Measurements from ENCODE around the gene PAPPA2.
A peak's percentile ranks its signal among the peaks of the same experiment; 100 is the strongest.

The PAPPA2 gene

DNA sequence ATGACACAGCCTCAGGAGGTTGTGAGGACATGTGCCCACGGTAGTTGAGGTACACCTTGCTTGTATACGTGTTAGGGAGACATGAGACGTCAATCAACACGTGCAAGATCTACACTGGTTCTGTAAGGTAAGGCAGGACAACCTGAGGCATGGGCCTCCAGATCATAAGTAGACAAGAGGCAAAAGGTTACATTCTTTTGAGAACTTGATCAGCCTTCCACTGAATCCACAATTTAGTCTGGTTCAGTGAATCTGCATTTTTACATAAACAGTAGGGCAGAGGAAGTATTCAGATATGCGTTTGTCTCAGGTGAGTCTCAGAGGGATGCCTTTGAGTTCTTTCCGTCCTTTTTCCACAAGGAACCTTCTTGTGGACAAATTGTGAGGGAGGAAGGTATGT lies 352.6 kb downstream of the PAPPA2 start:
- no peak for DNase-seq

DNA sequence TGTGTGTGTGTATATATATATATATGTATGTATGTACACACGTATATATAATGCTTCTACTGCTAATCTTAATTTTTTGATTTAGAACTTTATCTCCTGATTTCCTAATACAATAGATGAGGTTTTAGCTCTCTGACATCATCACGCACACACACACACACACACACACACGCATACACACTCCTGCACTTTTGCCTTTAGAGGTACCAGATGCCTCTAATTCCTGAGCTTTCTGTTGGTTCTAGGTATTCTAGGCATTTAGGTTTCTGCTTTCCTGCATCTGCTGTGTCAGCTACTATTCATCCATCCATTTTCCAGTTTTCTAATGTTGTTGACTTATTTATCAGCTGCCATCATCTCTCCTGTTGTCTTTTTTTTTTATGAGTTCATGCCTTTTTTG lies 353.3 kb downstream of the PAPPA2 start:
- DNase-seq = no peak

DNA sequence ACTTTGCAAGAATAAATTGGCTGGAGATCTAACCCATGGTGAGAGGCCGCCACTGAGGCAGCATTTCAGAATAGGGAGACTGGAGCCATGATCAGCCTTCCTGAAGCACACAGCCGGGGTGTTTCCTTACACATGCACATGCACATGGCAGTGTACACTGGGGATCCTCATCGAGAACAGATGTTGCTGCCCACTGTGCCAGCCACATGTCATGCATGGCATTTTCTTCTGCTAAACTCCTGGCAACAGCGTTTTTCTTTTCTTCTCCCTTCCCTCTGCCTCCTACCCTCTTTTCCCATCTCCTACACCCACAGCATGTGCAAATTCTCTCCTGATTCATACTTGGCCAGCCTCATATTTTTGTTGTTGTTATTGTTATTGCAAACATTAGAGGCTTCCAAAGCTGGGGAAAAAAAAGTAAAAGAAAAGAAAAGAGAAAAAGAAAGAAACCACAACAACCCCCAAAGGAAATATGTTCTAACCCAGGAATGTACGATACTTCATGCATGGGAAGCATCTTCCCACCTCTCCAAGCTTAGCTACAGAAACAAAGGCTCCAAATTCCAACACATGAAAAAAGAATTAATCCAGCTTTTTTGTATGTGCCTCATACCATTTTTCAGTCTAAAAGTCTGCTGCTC lies 357.5 kb downstream of the PAPPA2 start:
- no peak for DNase-seq

DNA sequence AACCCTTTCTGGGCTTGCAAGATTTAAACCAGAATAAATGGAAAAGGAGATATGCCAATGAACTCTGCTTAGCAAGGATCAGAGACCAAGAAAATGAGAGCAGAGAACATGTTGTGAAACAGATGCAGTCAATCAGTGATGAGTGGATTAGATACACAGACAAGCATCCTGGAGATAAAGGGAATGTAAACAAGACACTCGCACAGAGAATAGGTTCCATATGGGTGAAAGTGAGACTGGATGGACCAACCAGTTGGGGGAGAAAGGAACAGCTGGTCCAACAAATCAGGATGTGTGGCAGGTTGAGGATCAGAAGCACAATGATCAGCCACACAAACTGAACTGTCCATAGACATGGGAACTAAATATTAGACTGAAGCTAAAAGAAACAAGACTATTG lies 363.3 kb downstream of the PAPPA2 start:
- DNase-seq = no peak

DNA sequence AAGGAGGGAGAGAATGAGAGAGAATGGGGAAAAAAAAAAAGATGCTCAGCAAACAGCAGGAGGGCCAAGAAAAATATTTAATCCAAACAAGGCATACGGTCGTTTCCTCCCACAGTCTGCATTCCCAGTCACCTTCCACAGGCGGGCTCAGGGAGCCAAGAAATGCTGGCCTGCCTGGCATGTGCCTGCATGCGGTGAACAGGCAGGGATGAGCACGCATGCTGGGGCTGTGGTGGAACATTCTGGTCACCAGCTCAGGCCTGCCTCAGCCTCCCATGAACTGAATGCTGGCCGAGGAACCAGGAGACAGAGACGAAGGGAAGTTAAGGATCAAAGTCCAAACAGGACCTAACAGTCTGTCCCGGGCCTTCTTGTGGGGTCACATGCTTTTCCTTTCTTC lies 366.3 kb downstream of the PAPPA2 start:
- no peak for DNase-seq

DNA sequence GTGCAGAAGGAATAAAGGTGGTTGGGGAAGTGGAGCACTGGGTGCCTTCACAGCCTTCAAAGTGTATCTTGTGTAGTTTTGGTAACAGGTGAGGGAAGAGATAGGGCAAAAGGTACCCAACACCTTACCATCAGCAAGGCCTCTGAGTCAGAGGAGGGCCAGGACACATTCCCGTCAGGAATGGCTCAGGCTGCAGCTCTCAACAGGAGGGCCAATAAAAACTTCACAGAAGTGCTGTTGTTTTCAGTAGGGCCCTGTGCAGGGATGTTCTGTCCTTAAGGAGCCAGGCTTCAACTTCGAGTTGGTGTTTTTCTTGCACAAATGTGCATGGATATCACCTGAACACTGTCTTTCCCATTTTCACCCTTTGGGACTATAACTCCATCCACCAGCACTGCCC lies 368.2 kb downstream of the PAPPA2 start:
- no peak for DNase-seq

DNA sequence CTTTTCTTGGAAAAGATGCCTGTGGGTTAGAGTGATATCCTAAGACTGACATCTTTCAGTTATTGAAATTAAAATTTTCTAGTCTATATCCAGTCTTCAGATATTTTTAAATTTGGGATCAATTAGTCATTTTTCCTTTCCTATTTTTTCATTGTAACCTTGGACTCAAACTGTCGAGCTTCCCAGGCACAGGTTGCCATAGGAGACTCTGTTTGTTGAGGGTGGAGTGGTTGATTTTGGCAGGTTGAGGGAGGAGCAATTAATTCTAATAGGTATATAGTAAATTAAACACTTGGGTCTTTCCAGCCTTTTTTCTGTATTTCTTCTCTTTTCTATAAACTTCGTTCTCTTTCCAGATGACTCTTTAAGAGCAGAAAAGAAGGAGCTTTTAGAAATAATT lies 374.7 kb downstream of the PAPPA2 start:
- no peak for DNase-seq

DNA sequence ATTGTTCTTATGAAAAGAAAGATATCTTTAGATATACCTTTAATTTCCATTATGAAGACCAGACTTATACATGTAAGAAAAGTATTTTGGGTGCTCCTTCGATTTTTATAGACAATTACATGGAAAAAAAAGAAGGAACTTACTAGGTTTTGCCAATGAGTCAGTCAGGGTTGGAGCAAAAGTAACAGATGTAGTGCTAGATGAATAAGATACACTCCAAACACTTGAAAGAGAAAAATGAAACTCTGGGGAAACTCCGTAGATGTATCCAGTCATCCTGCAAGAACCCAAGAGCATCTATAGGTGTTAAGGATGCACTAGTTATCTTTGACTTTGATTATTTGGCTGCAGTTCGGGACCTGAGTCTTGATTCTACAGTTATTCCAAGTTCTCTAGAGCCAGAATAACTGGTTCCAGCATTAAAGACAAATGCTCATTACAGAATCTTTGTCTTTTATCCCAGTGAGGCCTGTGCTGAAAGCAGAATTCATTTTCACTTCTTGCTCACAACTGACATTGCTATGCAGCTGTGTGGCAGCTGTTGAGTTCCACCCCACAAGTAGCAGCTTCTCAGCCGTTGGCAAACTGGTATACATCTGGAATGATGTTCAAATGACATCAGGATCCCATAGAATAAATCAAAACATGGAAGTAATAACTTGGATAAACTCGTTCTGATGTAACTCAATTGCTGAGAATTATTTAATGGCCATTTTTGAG lies 375.5 kb downstream of the PAPPA2 start:
- DNase-seq = no peak

DNA sequence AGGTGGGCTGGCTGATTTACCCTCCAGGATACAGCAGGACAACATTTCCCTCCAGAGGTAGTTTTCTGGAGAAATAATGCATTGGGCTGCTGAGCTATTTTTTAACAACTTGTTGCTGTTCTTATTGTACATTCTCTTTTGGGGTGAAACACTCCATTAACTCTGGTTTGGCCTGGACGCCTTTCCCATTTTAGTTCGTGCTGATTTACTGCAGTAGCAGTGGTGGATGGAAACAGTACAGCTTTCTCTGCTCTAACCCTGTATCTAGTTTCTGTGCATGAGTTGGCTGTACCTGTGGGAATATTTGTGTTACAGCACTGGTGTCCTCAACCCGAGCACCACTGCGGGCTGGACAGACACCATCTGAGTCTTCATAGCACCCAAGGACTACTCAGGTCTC lies 376.2 kb downstream of the PAPPA2 start:
- DNase-seq = no peak

DNA sequence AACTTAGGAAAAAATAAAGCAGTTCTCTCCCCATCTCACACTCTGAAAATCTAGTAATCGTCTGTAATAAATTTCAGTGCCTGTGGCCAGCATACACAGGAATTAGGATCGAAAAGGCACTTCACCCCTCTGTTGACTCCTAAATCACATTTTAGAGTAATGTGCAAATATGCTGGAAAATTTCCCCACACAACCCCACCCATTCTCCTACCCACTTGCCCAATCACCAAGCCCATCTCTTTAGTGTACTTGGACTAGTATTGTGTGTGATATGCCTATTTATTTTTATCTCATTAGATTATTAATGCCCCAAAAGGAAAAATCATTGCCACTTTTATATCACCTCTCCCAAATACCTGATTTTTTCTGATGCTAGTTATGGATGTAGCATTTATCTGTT lies 378.3 kb downstream of the PAPPA2 start:
- no peak for DNase-seq

DNA sequence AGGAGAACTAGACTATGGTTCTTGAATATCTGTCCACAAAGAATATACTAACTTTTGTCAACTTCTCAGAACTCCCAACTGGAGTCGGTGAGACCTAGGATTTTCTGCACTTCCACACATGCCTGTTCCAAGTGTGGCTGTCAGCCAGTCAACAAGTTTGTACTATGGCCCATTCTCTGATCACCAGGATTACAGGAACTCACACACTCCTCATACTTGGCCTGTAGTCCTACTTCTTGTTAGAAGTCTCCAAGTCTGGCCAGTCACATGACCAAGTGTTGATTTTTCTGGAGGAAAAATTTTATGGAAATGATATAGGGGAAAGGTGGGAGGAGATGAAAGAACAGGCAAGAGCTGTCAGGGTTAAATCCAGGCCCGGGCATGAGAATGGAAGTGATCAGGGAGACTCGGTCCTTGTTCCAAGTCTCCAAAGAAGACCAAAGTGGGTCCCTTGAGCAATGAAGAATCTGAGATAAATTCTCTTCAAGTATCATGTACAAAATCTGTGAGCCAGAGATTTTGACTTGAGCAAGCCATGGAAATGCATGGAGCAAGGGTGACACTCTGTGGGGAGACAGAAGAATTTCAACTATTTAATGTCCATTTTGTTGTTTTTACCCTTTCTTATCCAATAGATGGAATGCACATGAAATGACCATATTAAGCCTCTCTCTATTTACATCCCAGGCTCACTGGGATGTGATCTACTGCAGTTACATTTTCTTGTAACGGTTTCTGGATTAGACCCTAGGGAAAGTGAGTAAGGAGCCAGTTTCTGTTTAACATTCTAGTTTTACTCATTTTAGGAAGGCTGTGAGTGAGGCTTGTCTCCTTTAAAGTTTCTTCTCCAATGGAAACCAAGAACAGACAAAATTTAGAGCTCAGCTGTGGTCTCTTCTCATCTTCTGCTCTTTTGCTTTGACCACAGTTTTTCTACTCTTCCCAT lies 380.6 kb downstream of the PAPPA2 start:
- DNase-seq = peak; percentile 74 to 88

DNA sequence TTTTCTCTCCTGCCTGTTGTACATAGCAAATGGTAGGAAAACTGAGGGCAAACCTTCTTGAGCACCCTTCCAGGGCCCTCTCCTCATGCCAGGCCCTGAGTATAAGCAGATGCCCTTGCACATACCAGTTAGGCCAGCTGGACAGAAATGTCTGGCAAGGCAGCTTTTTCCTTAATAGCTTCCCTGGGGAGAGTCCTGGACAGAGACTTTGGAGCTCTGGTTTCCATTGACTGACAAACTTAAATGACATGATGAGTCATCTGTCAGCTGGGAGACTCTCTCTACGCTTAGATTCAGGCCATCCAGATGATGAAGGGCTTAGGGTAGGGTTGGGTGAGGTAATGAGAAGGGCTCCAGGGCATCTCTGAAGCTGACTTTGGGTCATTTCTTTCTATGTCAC lies 384.1 kb downstream of the PAPPA2 start:
- DNase-seq = no peak

DNA sequence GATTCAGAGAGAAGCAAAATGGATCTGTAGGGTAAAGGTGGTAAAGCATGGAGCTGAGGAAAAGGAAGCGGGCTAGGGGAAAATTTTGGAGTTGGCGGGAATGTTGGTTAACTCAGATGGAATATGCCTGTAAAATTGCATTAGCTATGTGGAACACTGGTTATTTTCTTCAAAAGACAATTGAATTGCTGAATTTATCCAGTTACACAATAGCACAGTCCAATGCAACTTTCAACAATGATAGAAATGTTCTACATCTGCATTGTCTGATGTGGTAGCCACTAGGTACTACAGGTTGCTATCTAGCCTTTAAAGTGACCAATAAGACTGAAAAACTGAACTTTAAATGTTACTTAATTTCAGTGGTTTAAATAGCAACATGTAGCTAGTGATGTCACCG lies 386.3 kb downstream of the PAPPA2 start:
- no peak for DNase-seq

DNA sequence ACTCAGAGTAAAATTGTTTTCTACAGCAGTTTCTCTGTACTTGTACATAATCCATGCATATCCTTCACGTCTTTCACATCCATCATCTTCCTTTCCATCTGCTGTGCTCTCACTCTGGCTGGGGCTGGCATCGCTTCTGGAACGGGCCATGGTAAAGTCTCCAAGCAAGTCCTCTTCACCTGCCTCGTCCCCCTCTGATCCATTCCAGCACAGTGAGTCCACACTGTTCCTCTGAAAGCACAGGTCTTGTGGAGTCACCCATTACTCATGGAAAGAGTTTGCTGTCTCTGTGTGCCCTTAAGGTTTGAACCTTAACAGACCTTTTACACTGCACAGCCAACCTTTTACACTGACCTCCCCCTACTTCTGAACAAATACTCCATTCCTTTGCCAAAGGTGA lies 387.9 kb downstream of the PAPPA2 start:
- DNase-seq = no peak

DNA sequence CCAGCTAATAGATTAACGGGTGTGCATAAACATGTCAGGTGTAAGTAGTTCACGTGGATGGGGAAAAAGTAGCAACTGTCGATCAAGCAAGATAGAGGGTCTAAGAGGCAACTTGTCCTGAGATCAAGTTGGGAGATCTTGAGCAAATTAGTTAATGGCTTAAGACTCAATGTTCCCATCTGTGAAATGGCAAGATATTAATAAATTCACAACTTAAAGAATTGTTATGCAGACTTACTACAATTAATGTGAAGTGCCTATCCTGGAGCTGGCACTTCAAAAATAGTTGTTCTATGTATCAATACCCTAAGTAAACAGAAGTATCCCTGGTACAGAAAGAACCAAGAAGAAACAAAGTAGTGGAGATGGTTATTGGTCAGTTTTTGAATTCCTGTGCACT lies 389.1 kb downstream of the PAPPA2 start:
- no peak for DNase-seq

DNA sequence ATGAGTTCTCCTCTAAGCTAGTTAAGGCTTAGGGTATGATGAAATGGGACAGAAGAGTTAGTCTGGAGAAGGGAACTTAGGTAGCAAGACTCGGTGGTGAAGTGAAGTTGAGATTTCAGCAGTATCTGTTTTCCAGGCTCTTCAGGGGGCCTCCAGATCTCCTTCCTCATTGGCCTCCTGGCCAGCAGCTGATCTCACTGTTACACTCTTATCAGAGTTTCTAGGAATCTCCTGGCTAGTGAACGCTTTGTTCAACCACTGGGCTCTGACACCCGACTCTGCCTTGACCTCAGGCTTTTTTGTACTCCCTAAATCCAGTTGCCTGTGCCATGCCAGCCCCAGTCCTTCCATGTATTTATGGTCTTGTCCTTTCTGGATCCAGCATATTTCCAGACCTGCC lies 390.5 kb downstream of the PAPPA2 start:
- DNase-seq = no peak

DNA sequence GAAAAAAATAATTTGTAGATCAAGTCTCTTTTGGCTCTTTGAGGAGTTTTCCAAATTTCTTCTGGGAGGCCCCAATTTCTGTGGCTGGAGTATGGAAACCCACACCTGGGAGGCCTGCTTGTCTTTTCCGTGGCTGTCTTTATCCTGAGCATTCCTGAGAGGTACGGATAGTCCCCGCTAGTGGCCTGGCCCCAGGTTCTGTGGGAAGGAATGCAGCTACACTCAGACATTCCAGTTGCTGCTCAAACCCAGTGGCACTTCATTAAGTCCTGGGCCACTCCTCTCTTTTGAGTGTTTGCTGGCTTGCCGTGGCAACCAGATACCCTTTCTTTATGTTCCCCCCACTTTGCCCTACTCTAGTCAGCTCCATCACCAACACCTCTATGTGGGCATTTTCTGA lies 391.1 kb downstream of the PAPPA2 start:
- DNase-seq = no peak

DNA sequence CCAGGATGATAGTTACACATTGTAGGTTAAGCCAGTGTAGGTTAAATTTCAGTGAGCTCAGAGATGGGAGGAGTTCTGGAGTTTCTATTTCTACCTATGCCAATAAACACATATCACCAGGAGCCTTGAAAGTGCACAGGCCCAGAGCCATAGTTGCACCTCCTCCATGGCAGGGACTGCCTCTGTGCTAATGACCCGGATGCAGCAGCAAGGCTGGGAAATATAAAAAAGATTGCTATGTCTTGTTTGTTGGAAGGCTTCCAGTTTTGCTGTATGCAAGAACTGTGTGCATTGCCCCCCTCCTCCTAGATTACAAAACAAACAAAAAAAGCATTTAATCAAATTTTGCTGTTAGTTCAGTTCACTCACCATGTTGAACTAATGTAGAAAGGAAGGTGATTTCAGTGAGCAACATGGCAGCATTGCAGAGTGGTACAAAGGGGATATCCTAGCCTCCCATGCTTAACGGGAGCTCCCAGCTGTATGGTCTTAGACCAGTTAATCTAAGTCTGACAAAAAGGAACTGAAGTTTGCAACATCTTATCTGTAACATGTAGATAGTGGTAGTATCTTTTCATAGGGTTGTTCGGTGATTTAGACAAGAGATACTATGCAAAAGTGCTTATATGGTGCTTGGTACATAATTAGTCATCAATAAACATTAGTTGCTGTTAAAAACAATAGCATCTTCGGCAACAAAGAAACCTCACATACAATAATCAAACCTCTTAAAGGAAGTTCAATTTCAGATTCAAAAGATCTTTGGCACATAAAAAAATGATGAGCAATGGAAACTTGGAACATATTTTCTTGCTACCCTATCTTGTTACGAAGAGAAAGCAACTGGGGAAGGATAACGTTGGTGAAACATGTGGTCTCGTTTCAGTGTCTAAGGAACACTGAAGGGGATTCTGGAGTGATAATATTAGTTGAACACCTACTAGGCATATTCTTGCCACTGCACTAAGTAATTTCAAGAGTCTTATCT lies 392.1 kb downstream of the PAPPA2 start:
- DNase-seq = peak; percentile 65 to 81

DNA sequence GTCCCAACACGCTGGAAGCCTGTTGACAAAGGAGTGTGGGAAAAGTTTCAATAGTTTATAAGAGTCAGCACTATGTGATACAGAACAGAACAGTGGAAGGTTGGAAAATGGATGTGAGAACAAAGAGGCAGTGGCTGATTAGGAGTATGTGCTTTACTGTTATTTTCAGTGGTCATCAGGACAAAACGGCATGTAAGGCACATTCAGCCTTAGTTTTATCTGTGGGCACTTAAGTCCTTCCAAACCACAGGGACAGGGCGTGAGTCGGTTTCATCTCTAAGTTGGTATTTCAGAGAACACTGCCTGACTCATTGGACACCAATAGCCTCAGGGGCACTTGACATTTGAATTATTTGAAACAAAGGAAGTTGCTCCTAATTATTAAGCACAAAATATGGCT lies 394.7 kb downstream of the PAPPA2 start:
- no peak for DNase-seq

DNA sequence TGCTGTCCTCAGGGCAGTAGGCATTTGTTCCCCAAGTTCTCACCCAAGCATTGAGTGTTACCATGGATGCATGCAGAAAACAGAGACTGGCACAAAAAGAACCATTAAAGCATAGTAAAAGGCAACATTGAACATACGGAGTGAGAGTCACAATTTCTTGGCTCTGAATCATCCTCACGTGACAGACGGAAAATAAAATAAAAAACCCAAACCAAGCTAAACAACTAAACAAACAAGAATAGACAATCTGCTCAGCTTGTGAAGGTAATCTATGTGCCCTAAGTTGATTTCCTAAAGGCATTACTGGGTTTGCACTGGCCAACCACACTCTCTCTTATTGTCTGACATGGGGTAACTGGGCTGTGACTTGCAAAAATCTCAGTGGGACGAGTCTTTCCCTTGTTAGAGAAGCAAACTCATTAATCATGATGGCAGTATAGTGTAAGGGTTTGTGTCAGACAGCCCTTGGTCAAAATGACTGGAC lies 395.5 kb downstream of the PAPPA2 start:
- no peak for DNase-seq

DNA sequence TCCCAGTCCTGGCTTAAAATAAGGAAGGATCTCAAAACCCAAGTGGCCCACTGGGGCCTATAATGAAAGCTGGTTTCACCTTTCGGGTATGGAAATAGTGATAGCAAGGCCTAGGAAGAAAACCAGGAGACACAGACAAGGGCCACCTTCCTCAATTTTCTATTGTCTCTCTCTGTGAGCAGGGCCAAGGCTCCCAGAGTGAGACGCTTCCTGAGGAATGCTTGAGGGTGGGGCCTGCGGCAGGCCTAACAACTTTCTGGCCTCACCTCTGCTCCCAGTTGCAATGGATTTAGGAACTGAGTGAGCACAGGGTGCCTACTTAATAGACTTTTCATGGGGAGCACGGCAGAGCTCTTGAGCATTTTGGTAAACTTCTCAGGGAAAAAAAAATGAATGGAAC lies 400.6 kb downstream of the PAPPA2 start:
- no peak for DNase-seq

DNA sequence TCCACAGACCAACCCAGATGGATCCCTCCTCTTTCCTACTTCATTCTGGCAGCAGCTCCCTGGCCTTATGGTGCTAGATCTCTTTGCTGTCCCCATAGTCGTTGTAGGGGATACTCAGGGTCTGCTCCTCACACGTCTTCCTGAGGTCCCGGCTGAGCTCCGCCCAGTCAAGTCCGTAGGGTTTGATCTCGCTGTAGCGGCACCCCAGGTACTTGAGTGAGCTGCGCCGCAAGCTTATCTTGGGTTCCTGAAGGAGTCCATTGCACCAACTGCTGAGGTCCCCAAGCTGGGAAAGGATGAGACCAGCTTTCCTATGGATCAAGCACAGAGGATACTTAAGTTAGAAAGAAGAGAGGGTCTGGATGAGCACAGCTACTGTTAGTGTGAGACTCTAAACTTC lies 401.2 kb downstream of the PAPPA2 start:
- no peak for DNase-seq
